Natural killer cell treated with Interleukin-12 subunit alpha and Interleukin-12 subunit beta and Interleukin-15 and Interleukin-18, amount 100 ng/mL, for 72 hours (primary cell): ENCODE data around the gene UBE2I. TPM values are rescaled to one million over a fixed set of nuclear protein-coding genes. Genes with fewer than 3 reads are reported as not detected.
"Not testable (repeated sequence)": the region's sequence is repeated elsewhere in the genome, so short reads cannot be mapped to it uniquely, and the experiment has no call there.

Experiments used
- ATAC-seq, 2 donors: fragments of 150-1000 bp; cut with Tn5 transposase in 1 of 2; sonication (Bioruptor Pico), chemical (Tn5 transposase) in 1 of 2; 2 replicates each; pipeline ENCODE4 v1.10.0; 2021
- DNase-seq: peaks from one replicate; pipeline ENCODE4 v3.0.0; 2022; ENCODE audit warnings: low spot score
- H3K27ac Mint-ChIP-seq, 2 donors: 1 replicate in 1 of 2; 2 replicates in 1 of 2; pipeline ENCODE4 v1.8.0; 2022; ENCODE audit warnings: mixed read lengths in 2 of 2, mild to moderate bottlenecking in 1 of 2, moderate library complexity in 1 of 2
- H3K27me3 Mint-ChIP-seq, 2 donors: 1 replicate in 1 of 2; 2 replicates in 1 of 2; pipeline ENCODE4 v1.8.0; 2022; ENCODE audit warnings: mixed read lengths in 2 of 2
- H3K36me3 Mint-ChIP-seq: one replicate; pipeline ENCODE4 v1.8.0; 2022; ENCODE audit warnings: mixed read lengths
- H3K4me1 Mint-ChIP-seq, 2 donors: 1 replicate in 1 of 2; 2 replicates in 1 of 2; pipeline ENCODE4 v1.8.0; 2022; ENCODE audit warnings: low read depth in 2 of 2, mixed read lengths in 2 of 2, mild to moderate bottlenecking in 1 of 2
- H3K4me3 Mint-ChIP-seq: one replicate; pipeline ENCODE4 v1.8.0; 2022; ENCODE audit warnings: mixed read lengths
- H3K9me3 Mint-ChIP-seq: 2 replicates; pipeline ENCODE4 v1.8.0; 2022; ENCODE audit warnings: mixed read lengths
- total RNA-seq, 2 donors: library from RNA; stranded (reverse); gene quantifications; one replicate each; pipeline ENCODE4 v1.2.3, GENCODE V29; 2022

The UBE2I gene
- total RNA-seq, result 100 to 1,000 TPM; 202 to 246 TPM

DNA sequence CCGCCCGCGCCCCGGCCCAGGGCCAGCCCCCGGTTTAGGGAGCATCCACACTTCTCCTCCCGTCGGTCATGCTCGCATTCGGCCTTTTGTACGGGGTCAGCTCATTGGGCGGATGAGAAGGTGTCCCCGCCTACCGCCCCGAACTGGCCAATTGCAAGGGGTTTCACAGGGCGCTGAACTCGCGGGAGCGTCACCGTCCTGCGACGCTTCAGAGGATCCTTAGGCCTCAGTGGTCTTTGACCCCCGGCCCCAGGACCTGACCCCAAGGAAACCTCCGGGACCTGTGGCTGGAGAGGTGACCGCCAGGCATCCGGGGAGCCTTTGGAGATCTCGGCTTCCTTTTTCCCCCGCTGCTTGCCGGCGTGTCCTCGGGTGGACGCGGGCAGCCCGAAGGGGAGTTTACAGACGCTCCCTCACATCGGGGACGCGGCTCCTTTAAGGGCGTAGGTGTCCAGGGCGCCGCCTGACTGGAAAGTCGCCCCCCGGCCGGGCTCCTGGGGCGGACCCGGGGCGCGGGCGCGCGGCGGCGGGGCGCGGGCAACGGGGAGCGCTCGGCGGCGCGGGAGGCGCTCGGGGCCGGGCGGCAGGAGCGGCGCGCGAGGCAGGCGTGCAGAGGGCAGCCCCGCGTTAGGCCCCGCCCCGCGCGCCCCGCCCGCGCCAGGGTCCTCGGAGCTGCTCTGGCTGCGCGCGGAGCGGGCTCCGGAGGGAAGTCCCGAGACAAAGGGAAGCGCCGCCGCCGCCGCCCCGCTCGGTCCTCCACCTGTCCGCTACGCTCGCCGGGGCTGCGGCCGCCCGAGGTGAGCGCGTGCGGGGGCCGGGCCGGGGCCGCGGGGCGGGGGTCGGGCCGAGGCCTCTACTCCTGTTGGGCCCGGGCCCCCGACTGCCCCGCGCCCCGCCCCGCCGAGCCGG is at the start of gene UBE2I:
Gene UBE2I, plus strand, starts transcription at position 660 of the 909 bp plus-strand sequence. CDS start 4,395 bp downstream, outside the sequence.
- Mint-ChIP-seq H3K36me3 (peaks cover 7% of the 10 kb centered on the region), H3K4me1 (peaks cover 21 to 31% of the 10 kb centered on the region in 2 donors), H3K9me3 (no peaks in the 10 kb centered on the region), H3K4me3 (peak within 1 kb of the TSS; percentile 97), H3K27ac (peak within 1 kb of the TSS; percentile 94), H3K27me3 (no peaks in the 10 kb centered on the region)
- DNase-seq, result peak; percentile 96
- peak; percentile 86 to 91 for ATAC-seq

DNA sequence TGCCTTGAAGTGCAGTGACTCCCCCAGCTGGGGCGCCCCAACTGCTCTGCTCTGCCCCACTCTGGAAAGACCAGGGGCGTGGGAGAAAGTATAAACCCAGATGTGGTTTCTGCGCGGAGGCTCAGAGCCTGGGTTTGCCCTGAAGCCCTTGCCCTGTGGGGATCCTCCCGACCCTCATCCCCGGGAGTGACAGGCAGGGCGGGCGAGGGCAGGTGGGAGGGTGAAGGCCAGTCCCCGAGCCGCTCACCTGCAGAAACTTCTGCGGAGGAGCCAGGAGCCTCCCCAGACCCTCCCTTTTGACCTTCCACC is 49.7 kb upstream of the UBE2I start:
- Mint-ChIP-seq H3K4me1 (peaks cover 5 to 6% of the 10 kb centered on the region in 2 donors), H3K9me3 (peaks cover 6% of the 10 kb centered on the region), H3K27me3 (peaks cover 0 to 13% of the 10 kb centered on the region in 2 donors), H3K4me3 (no peak overlapping the region), H3K36me3 (no peaks in the 10 kb centered on the region), H3K27ac (no peak overlapping the region)
- DNase-seq (peak; percentile 44), ATAC-seq (no peak)

DNA sequence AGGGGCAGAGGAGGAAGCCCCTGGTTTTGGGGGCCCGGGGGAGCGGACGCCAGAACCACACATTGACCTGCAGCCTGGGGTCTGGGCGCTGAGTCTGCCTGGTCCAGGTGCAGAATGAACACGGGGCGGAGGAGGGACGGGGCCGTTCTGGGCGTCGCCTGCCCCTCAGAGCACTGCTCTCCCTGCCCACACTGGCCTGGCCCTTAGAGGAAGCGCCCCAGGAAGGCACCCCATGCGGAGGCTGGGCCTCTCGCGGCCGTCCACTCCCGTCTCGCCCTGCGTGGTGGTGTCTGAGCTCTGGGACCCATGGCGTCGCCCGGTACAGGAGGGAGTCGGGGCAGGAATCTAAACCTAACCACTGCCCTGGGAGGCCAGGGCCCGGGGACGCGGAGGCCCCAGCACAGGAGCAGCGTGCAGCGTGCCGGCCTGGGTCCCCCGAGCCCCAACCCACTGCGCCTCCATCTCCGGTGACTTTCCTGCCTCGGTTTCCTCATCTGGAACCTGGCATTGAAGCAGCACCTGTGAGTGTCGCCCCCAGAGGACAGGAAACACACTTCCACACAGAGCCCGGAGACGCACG is 49.2 kb upstream of the UBE2I start:
- H3K9me3 Mint-ChIP-seq, result peaks cover 8% of the 10 kb centered on the region
- no peak overlapping the region for H3K27ac Mint-ChIP-seq
- ATAC-seq (no peak), DNase-seq (peak; percentile 59)
- peaks cover 5 to 6% of the 10 kb centered on the region in 2 donors for H3K4me1 Mint-ChIP-seq
- peaks cover 0 to 13% of the 10 kb centered on the region in 2 donors for H3K27me3 Mint-ChIP-seq
- H3K36me3 Mint-ChIP-seq, result no peaks in the 10 kb centered on the region
- H3K4me3 Mint-ChIP-seq, result no peak overlapping the region

DNA sequence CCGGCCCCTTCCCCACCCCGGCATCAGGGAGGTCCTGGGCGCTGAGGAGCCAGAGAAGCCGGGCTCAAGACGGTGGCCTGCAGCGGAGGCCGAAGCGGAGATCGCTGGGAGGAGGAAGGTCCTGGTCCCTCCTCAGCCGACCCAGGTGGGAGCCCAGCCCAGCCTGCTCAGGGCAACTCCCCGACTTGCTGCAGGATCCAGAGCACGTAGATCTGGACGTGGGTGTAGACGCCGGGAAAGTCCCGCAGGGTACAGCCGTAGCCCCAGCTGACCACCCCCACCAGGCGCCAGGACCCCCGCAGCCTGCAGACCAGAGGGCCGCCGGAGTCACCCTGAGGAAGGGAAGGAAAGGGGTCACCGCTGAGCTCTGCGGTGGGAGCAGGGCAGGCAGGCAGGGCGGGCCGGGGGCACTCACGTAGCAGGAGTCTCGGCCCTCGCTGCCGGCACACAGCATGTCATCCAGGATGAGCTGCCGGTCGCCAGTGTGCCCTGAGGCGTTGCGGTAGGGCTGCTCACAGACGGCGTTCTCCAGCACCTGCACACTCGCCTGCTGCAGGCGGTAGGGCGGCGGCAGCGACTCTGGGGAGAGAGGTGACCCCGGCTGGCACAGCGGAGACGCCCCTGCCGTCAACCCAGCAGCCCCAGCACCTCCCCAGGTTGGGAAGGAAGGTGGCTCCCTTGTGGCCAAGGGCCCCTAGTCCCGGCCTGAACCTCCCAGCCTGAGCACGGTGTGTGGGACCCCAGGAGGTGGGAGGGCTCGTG is 48.1 kb upstream of the UBE2I start:
- peaks cover 8% of the 10 kb centered on the region for H3K9me3 Mint-ChIP-seq
- DNase-seq, result peak; percentile 55
- ATAC-seq, result no peak
- H3K4me3 Mint-ChIP-seq, result no peak overlapping the region
- peaks cover 5 to 6% of the 10 kb centered on the region in 2 donors for H3K4me1 Mint-ChIP-seq
- H3K27me3 Mint-ChIP-seq, result peaks cover 0 to 13% of the 10 kb centered on the region in 2 donors
- H3K36me3 Mint-ChIP-seq, result no peaks in the 10 kb centered on the region
- no peak overlapping the region for H3K27ac Mint-ChIP-seq

DNA sequence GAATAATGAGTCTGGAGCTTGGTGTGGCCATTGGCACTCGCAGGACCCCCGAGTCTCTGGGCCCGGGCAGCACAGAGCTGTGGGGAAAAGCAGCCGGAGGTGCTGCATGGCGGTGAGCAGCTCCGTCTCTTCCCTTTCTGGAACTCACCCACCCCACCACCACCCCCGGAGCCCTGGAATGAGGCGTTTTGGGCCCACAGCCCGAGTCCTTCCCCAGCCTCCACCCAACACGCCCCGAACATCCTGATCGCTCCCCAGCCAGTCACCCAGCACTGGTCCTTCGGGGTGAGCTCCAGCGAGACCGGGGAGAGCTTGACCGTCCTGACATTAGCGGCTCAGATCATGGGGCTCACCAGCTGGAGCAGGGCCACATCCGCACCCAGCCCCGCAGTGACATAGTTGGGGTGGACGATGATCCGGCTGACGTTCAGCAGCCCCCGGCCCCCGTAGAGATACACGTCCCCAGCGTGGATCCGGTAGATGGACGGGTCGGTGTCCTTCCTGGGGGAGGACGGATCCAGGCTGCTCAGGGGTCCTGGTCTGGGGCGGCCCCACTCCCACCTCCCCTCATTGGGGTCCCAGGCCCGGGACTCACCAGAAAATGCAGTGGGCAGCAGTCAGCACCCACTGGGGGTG is 47.1 kb upstream of the UBE2I start:
- Mint-ChIP-seq H3K36me3 (no peaks in the 10 kb centered on the region), H3K27me3 (peaks cover 0 to 13% of the 10 kb centered on the region in 2 donors), H3K4me1 (peaks cover 5 to 6% of the 10 kb centered on the region in 2 donors), H3K27ac (no peak overlapping the region), H3K4me3 (no peak overlapping the region), H3K9me3 (peaks cover 8% of the 10 kb centered on the region)
- DNase-seq, result peak; percentile 57
- no peak for ATAC-seq

DNA sequence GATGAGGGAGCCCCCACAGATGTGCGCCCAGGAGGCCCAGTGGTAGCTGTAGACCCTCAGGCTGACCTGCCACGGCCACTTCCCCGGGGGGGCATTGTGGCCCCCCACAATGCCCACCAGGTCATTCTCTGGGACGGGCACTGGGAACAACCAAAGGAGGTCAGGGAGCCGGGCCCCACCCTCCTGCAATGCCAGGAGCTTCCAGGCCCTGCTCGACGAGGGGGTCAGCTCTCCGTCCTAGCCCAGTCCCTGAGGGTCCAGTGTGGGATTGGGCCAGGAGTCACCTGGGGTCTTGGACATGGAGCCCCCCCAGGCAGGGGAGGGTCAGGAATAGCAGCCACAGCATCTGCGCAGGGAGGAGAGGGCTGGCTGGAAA is 46.6 kb upstream of the UBE2I start:
- H3K36me3 Mint-ChIP-seq, result no peaks in the 10 kb centered on the region
- no peak overlapping the region for H3K27ac Mint-ChIP-seq
- H3K4me3 Mint-ChIP-seq, result no peak overlapping the region
- DNase-seq, result no peak
- H3K4me1 Mint-ChIP-seq, result peaks cover 5 to 6% of the 10 kb centered on the region in 2 donors
- peaks cover 0 to 13% of the 10 kb centered on the region in 2 donors for H3K27me3 Mint-ChIP-seq
- ATAC-seq, result no peak
- peaks cover 8% of the 10 kb centered on the region for H3K9me3 Mint-ChIP-seq

DNA sequence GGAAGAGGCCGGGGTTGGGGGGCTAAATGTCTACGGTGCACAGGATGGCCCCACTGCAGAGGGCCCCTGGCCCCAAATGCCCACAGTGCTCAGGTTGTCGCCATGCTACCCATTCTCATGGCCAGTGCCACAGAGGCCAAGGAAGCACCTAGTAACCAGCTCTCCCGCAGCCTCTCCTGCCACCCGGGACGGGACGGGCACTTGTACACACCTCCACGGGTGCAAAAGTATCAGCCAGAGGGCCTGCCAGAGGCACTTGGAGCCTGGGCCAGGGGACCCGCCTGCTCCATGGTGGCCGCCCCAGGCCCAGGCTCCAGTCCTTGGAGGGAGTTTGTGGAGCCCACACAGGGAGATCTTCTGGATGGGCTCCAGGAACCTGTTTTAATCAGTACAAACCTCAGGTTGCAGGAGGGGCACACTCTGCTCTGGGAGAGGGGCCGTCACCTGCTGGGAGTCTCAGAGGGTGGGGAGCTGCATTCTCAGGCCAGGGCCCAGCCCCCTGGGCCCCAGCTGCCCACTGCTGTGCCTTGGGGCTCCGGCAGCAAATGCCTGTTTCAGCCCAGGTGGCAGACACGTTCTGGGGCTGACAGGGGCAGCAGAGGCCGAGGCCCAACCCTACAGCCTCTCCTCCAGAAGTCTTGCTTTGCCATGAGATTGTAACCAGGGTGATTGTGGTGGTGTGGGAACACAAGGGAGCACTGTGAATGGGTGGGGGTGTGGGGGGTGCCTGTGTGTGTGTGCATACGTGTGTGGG is 45.7 kb upstream of the UBE2I start:
- Mint-ChIP-seq H3K4me3 (no peak overlapping the region), H3K36me3 (no peaks in the 10 kb centered on the region), H3K27me3 (peaks cover 0 to 12% of the 10 kb centered on the region in 2 donors), H3K9me3 (peaks cover 8% of the 10 kb centered on the region), H3K27ac (no peak overlapping the region), H3K4me1 (peaks cover 5 to 6% of the 10 kb centered on the region in 2 donors)
- DNase-seq (peak; percentile 60), ATAC-seq (no peak)

DNA sequence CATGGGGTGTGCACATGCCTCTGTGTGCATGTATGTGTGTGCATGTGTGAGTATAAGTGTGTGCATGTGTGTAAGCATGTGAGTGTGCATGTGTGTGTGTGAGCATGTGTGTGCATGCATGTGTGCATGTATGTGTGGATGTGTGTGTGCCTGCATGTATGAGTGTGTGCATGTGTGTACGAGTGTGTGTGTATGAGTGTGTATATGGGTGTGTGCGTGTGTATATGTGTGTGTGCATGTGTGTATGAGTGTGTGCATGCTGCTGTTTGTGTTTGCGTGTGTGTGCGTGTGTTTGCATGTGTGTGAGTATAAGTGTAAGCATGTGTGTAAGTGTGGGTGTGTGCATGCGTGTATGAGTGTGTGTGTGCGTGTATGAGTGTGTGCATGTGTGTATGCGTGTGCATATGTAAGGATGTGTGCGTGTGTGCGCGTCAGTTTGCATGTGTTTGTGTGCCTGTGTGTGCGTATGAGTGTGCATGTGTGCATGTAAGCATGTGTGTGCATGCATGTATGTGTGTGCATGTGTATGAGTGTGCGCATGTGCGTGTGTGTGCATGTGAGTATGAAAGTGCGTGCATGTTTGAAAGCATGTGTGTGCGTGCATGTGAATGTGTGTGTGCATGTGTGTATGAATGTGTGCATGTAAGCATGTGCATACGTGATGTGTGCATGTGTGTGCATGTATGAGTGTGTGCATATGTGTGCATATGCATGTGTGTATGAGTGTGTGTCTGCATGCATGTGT is 44.9 kb upstream of the UBE2I start:
- Mint-ChIP-seq H3K9me3 (peaks cover 8% of the 10 kb centered on the region), H3K36me3 (no peaks in the 10 kb centered on the region), H3K4me1 (peaks cover 0 to 6% of the 10 kb centered on the region in 2 donors), H3K4me3 (no peak overlapping the region), H3K27me3 (peaks cover 0 to 8% of the 10 kb centered on the region in 2 donors), H3K27ac (no peak overlapping the region)
- no peak for ATAC-seq
- DNase-seq, result no peak

DNA sequence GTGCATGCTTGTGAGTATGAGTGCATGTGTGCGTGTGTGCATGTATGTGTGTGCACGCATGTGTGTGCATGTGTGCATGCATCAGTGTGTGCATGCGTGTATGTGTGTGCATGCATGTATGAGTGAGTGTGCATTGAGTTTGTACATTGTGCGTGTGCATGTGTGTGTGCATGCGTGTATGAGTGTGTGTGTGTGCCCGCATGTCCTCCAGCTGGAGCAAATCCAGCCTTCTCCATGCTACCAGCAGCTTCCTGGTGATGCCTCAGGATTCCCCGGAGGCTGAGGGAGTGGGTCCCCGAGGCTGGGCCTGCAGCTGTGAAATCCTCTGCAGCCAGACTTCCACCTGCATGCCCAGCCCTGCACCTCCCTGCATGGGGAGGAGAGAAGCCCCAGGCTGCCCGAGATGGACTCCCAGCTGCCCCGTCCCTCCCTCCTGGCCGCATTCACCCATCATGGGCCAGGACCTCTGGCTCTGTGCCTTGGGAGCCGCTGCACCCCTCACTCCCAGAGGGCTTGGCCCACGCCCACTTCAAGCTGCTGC is 44.3 kb upstream of the UBE2I start:
- no peak for ATAC-seq
- H3K4me3 Mint-ChIP-seq, result no peak overlapping the region
- no peaks in the 10 kb centered on the region for H3K36me3 Mint-ChIP-seq
- DNase-seq, result peak; percentile 20
- H3K27ac Mint-ChIP-seq, result no peak overlapping the region
- H3K9me3 Mint-ChIP-seq, result peaks cover 8% of the 10 kb centered on the region
- H3K4me1 Mint-ChIP-seq, result peaks cover 0 to 6% of the 10 kb centered on the region in 2 donors
- H3K27me3 Mint-ChIP-seq, result peaks cover 0 to 8% of the 10 kb centered on the region in 2 donors

DNA sequence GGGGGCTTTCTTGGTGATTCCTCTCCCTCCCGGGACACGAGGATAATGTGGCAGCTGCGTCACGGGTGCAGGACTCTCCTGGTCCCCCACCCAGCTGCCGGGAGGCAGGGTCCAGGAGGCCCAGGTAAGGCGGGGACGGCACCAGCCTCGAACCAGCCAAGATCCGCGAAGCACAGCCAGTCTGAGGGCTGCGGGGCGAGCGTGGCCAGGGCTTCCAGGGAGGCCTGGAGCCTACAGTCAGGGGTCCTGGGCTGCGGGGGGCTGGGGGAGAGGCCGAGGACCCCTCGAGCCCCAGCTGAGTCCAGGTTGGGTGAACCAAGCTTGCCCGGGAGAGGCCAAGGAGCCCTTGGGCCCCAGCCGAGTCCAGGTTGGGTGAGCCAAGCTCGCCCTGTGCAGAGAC is 43.6 kb upstream of the UBE2I start:
- Mint-ChIP-seq H3K4me1 (peaks cover 0 to 6% of the 10 kb centered on the region in 2 donors), H3K4me3 (no peak overlapping the region), H3K36me3 (no peaks in the 10 kb centered on the region), H3K9me3 (peaks cover 8% of the 10 kb centered on the region), H3K27me3 (peaks cover 0 to 4% of the 10 kb centered on the region in 2 donors), H3K27ac (no peak overlapping the region)
- DNase-seq (peak; percentile 58), ATAC-seq (no peak)

DNA sequence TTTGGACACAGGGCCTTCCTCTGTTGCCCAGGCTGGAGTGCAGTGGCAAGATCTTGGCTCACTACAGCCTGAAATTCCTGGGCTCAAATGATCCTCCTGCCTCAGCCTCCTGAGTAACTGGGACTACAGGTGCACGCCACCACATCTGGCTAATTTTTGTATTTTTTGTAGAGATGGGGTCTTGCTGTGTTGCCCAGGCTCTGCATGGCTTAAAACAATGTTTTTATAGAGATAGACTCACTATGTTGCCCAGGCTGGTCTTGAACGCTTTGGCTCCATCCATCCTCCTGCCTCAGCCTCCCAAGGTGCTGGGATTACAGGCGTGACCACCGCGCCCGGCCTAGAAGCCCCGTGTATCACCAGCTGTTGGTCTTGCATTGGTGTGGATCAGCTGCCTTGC is 40.0 kb upstream of the UBE2I start:
- not testable (repeated sequence) for H3K27me3 Mint-ChIP-seq

DNA sequence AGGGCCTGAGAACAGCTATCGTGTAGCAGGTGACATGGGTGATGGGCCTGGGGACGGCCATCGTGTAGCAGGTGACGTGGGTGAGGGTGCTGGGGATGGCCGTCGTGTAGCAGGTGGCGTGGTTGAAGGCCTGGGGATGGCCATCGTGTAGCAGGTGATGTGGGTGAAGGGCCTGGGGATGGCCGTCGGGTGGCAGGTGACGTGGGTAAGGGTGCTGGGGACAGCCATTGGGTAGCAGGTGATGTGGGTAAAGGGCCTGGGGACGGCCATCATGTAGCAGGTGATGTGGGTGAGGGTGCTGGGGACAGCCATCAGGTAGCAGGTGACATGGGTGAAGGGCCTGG is 38.1 kb upstream of the UBE2I start:
- ATAC-seq, result no peak
- DNase-seq, result peak; percentile 23
- Mint-ChIP-seq H3K27ac (no peak overlapping the region), H3K9me3 (no peaks in the 10 kb centered on the region), H3K4me3 (no peak overlapping the region), H3K27me3 (peaks cover 0 to 14% of the 10 kb centered on the region in 2 donors), H3K36me3 (no peaks in the 10 kb centered on the region), H3K4me1 (peaks cover 0 to 3% of the 10 kb centered on the region in 2 donors)

More for the DNA sequence above, 40.0 kb upstream of the UBE2I start:
- not testable (repeated sequence) for H3K4me3 Mint-ChIP-seq, H3K36me3 Mint-ChIP-seq, H3K9me3 Mint-ChIP-seq, ATAC-seq, H3K4me1 Mint-ChIP-seq, DNase-seq, H3K27ac Mint-ChIP-seq
